SH-SY5Y (cell line): ENCODE data around the gene ERMN.

ENCODE experiments used
- GATA2 ChIP-seq: IDR thresholded peaks from 2 replicates; pipeline ENCODE4 v1.6.1; 2011; ENCODE audit warnings: mild to moderate bottlenecking, low read depth, low read length
- GATA3 ChIP-seq: IDR thresholded peaks from 2 replicates; pipeline ENCODE4 v1.6.1; 2011; ENCODE audit warnings: low read depth, mild to moderate bottlenecking, low read length, moderate library complexity

ERMN gene

GRCh38 chr2:157287160-157287559, 38.5 kb downstream of the ERMN start:
- no peak for TF ChIP-seq GATA3
- TF ChIP-seq GATA2 = no peak

- no peak for TF ChIP-seq GATA2
- no peak for TF ChIP-seq GATA3
Observed at GRCh38 chr2:157283468-157283867, 42.2 kb downstream of the ERMN start.

GRCh38 chr2:157281316-157281715, 44.3 kb downstream of the ERMN start:
- TF ChIP-seq GATA2 = no peak
- no peak for TF ChIP-seq GATA3

- no peak for TF ChIP-seq GATA3
- no peak for TF ChIP-seq GATA2
Observed at GRCh38 chr2:157271590-157272203, 53.9 kb downstream of the ERMN start.

- no peak for TF ChIP-seq GATA2
- TF ChIP-seq GATA3 = no peak
Observed at GRCh38 chr2:157269922-157270321, 55.7 kb downstream of the ERMN start.

DNA sequence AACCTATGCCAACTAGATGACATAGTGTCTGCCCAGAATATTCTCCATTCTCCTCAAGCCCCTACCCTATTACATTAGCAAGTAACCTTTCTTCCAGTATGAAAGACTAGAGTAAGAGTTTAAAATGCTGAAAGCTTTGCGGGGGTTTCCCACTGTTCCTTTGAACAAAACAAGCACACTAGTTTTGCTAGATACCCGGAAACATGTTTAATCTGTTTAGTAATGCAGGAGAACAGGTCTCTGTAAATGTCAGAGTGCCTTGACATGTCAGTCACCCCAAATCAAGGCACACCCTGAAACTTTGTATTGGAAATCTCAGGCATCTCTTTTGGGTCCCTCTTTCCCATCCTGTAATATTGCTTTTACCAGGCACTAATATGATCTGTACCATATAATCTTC, 56.6 kb downstream of the ERMN start:
- TF ChIP-seq GATA3 (no peak), GATA2 (no peak)
